SK-N-SH treated with all-trans-retinoic acid at 6 μM for 48 hours (cell line): Measurements from ENCODE around the gene CDYL.

Source experiments
- ATAC-seq: fragments of 200-7000 bp; cut with Tn5 transposase; 3 replicates; pipeline ENCODE4 v1.9.1; 2020; ENCODE audit warnings: mild to moderate bottlenecking, moderate library complexity
- ARNTL ChIP-seq: fragments of 450-650 bp; formaldehyde crosslinking; IDR thresholded peaks from 2 replicates; pipeline ENCODE4 v1.5.0; 2020; ENCODE audit warnings: low read depth, mild to moderate bottlenecking, moderate library complexity, borderline replicate concordance
- BACH2 ChIP-seq: fragments of 250-450 bp; sonication (Bioruptor Pico); IDR thresholded peaks from 2 replicates; pipeline ENCODE4 v1.9.0; 2021; ENCODE audit warnings: mild to moderate bottlenecking, borderline replicate concordance
- CREB5 ChIP-seq: fragments of 250-450 bp; sonication (Bioruptor Pico); IDR thresholded peaks from 2 replicates; pipeline ENCODE4 v1.5.1; 2020; ENCODE audit warnings: low read depth, mild to moderate bottlenecking, moderate library complexity
- CSDC2 ChIP-seq: fragments of 250-450 bp; sonication (Bioruptor Pico); IDR thresholded peaks from 2 replicates; pipeline ENCODE4 v1.5.0; 2020; ENCODE audit warnings: mild to moderate bottlenecking, moderate library complexity
- ESRRG ChIP-seq: fragments of 250-450 bp; sonication (Bioruptor Pico); IDR thresholded peaks from 2 replicates; pipeline ENCODE4 v1.6.1; 2021; ENCODE audit warnings: mild to moderate bottlenecking
- GLIS3 ChIP-seq: fragments of 250-450 bp; sonication (Bioruptor Pico); IDR thresholded peaks from 2 replicates; pipeline ENCODE4 v1.5.0; 2020; ENCODE audit warnings: mild to moderate bottlenecking, moderate library complexity
- ISL1 ChIP-seq: fragments of 250-450 bp; sonication (Bioruptor Pico); IDR thresholded peaks from 2 replicates; pipeline ENCODE4 v2.1.2; 2022; ENCODE audit warnings: mild to moderate bottlenecking, moderate library complexity
- OSR1 ChIP-seq: fragments of 250-450 bp; sonication (Bioruptor Pico); IDR thresholded peaks from 2 replicates; pipeline ENCODE4 v1.8.0; 2022; ENCODE audit warnings: moderate library complexity, mild to moderate bottlenecking, inconsistent platforms
- PATZ1 ChIP-seq: fragments of 250-450 bp; sonication (Bioruptor Pico); IDR thresholded peaks from 2 replicates; pipeline ENCODE4 v1.8.0; 2020; ENCODE audit warnings: mild to moderate bottlenecking, moderate library complexity, borderline replicate concordance
- PPARA ChIP-seq: fragments of 250-450 bp; sonication (Bioruptor Pico); IDR thresholded peaks from 2 replicates; pipeline ENCODE4 v1.5.0; 2020; ENCODE audit warnings: mild to moderate bottlenecking, borderline replicate concordance
- SNAI2 ChIP-seq: fragments of 250-450 bp; sonication (Bioruptor Pico); IDR thresholded peaks from 2 replicates; pipeline ENCODE4 v1.5.0; 2020; ENCODE audit warnings: mild to moderate bottlenecking, moderate library complexity
- TCF4 ChIP-seq: fragments of 250-450 bp; sonication (Bioruptor Pico); IDR thresholded peaks from 2 replicates; pipeline ENCODE4 v1.8.0; 2021; ENCODE audit warnings: mild to moderate bottlenecking, moderate library complexity, borderline replicate concordance
- TOX ChIP-seq: fragments of 250-450 bp; sonication (Bioruptor Pico); IDR thresholded peaks from 2 replicates; pipeline ENCODE4 v1.8.0; 2021; ENCODE audit warnings: mild to moderate bottlenecking, moderate library complexity, borderline replicate concordance
- TSHZ2 ChIP-seq: fragments of 250-450 bp; sonication (Bioruptor Pico); IDR thresholded peaks from 2 replicates; pipeline ENCODE4 v1.5.0; 2020; ENCODE audit warnings: mild to moderate bottlenecking, moderate library complexity
- ZC3H10 ChIP-seq: fragments of 250-450 bp; sonication (Bioruptor Pico); IDR thresholded peaks from 2 replicates; pipeline ENCODE4 v1.5.1; 2021; ENCODE audit warnings: mild to moderate bottlenecking, moderate library complexity
- ZFP3 ChIP-seq: fragments of 250-450 bp; sonication (Bioruptor Pico); IDR thresholded peaks from 2 replicates; pipeline ENCODE4 v1.5.0; 2020; ENCODE audit warnings: mild to moderate bottlenecking, moderate library complexity
- ZFP30 ChIP-seq: fragments of 450-650 bp; formaldehyde crosslinking; IDR thresholded peaks from 2 replicates; pipeline ENCODE4 v1.5.0; 2022; ENCODE audit warnings: mild to moderate bottlenecking, moderate library complexity
- ZNF565 ChIP-seq: fragments of 450-650 bp; formaldehyde crosslinking; conservative IDR thresholded peaks from 2 replicates; pipeline ENCODE4 v1.5.0; 2020; ENCODE audit warnings: low read depth, mild to moderate bottlenecking, moderate library complexity
- ZNF70 ChIP-seq: fragments of 450-650 bp; formaldehyde crosslinking; IDR thresholded peaks from 2 replicates; pipeline ENCODE4 v1.5.0; 2020; ENCODE audit warnings: mild to moderate bottlenecking, moderate library complexity
- ZNF8 ChIP-seq: fragments of 450-650 bp; formaldehyde crosslinking; IDR thresholded peaks from 2 replicates; pipeline ENCODE4 v1.5.0; 2020; ENCODE audit warnings: mild to moderate bottlenecking, moderate library complexity
- TF ChIP-seq, protein P1 (sequence below): fragments of 250-450 bp; sonication (Bioruptor Pico); IDR thresholded peaks from 2 replicates; pipeline ENCODE4 v1.8.0; 2021; ENCODE audit warnings: low read depth, mild to moderate bottlenecking, moderate library complexity, borderline replicate concordance
- TF ChIP-seq, protein P2 (sequence below): fragments of 250-450 bp; sonication (Bioruptor Pico); IDR thresholded peaks from 2 replicates; pipeline ENCODE4 v1.5.1; 2021; ENCODE audit warnings: mild to moderate bottlenecking, moderate library complexity

Gene CDYL

DNA sequence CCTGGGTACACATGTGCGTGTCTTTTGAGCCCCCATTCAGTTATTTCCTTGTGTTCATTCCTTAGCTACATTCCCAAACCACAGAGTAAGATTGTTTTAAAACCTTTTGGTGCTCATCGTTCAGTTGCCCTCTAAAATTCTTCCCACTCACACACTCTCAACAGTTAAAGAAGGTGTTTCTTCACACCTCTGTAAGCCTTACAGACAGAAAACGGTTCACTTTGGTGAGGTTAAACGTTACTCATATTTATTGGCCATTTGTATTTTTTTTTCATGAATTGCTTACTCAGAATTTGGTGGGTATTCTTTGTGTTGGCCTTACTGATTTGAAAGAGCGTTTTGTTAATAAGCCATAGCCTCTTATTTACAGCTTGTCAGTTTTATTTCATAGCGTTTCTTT is 97.7 kb downstream of the CDYL start:
- no peak for ATAC-seq
- TF ChIP-seq, protein P1, sequence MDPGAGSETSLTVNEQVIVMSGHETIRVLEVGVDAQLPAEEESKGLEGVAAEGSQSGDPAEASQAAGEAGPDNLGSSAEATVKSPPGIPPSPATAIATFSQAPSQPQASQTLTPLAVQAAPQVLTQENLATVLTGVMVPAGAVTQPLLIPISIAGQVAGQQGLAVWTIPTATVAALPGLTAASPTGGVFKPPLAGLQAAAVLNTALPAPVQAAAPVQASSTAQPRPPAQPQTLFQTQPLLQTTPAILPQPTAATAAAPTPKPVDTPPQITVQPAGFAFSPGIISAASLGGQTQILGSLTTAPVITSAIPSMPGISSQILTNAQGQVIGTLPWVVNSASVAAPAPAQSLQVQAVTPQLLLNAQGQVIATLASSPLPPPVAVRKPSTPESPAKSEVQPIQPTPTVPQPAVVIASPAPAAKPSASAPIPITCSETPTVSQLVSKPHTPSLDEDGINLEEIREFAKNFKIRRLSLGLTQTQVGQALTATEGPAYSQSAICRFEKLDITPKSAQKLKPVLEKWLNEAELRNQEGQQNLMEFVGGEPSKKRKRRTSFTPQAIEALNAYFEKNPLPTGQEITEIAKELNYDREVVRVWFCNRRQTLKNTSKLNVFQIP, result no peak
- TF ChIP-seq OSR1 (CRISPR knock-in tag), result no peak
- TF ChIP-seq, protein P2, sequence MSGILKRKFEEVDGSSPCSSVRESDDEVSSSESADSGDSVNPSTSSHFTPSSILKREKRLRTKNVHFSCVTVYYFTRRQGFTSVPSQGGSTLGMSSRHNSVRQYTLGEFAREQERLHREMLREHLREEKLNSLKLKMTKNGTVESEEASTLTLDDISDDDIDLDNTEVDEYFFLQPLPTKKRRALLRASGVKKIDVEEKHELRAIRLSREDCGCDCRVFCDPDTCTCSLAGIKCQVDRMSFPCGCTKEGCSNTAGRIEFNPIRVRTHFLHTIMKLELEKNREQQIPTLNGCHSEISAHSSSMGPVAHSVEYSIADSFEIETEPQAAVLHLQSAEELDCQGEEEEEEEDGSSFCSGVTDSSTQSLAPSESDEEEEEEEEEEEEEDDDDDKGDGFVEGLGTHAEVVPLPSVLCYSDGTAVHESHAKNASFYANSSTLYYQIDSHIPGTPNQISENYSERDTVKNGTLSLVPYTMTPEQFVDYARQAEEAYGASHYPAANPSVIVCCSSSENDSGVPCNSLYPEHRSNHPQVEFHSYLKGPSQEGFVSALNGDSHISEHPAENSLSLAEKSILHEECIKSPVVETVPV, result no peak
- TF ChIP-seq ZC3H10 (CRISPR knock-in tag), result no peak
- no peak for TF ChIP-seq ZNF8 (CRISPR knock-in tag)
- no peak for TF ChIP-seq TOX (CRISPR knock-in tag)
- TF ChIP-seq PATZ1 (CRISPR knock-in tag), result no peak
- TF ChIP-seq TCF4 (CRISPR knock-in tag), result no peak
- no peak for TF ChIP-seq CREB5
- no peak for TF ChIP-seq ARNTL (CRISPR knock-in tag)
- no peak for TF ChIP-seq BACH2 (CRISPR knock-in tag)
- TF ChIP-seq TSHZ2 (CRISPR knock-in tag), result no peak
- no peak for TF ChIP-seq ZFP3 (CRISPR knock-in tag)
- TF ChIP-seq ISL1 (CRISPR knock-in tag), result no peak
- TF ChIP-seq SNAI2, result no peak

GRCh38 chr6:4879741-4880275 is 103.6 kb downstream of the CDYL start:
- no peak for ATAC-seq

More at GRCh38 chr6:4879741-4880275, 103.6 kb downstream of the CDYL start:
- no peak for TF ChIP-seq PATZ1 (CRISPR knock-in tag)
- TF ChIP-seq ESRRG, result no peak
- TF ChIP-seq GLIS3, result no peak
- no peak for TF ChIP-seq ISL1 (CRISPR knock-in tag)
- no peak for TF ChIP-seq TCF4 (CRISPR knock-in tag)
- TF ChIP-seq, protein P1, result no peak
- no peak for TF ChIP-seq ZC3H10 (CRISPR knock-in tag)
- no peak for TF ChIP-seq ZFP3 (CRISPR knock-in tag)
- TF ChIP-seq CREB5, result no peak
- TF ChIP-seq PPARA, result no peak
- TF ChIP-seq ZNF565, result no peak
- no peak for TF ChIP-seq TSHZ2 (CRISPR knock-in tag)
- TF ChIP-seq CSDC2, result no peak
- TF ChIP-seq ZFP30 (CRISPR knock-in tag), result no peak
- no peak for TF ChIP-seq ZNF8 (CRISPR knock-in tag)
- TF ChIP-seq ZNF70, result no peak
- TF ChIP-seq, all 23 proteins: peak for 0
